ENCODE results near the gene FHAD1.

FHAD1 gene

GRCh38 chr1:15275921-15276683 lies 29.1 kb downstream of the FHAD1 start:
- H3K4me3 ChIP-seq (ENCODE audit: low read depth, low read length), result no peak overlapping the region
- no peak for DNase-seq (ENCODE audit: low read depth)
- TF ChIP-seq, protein P1, sequence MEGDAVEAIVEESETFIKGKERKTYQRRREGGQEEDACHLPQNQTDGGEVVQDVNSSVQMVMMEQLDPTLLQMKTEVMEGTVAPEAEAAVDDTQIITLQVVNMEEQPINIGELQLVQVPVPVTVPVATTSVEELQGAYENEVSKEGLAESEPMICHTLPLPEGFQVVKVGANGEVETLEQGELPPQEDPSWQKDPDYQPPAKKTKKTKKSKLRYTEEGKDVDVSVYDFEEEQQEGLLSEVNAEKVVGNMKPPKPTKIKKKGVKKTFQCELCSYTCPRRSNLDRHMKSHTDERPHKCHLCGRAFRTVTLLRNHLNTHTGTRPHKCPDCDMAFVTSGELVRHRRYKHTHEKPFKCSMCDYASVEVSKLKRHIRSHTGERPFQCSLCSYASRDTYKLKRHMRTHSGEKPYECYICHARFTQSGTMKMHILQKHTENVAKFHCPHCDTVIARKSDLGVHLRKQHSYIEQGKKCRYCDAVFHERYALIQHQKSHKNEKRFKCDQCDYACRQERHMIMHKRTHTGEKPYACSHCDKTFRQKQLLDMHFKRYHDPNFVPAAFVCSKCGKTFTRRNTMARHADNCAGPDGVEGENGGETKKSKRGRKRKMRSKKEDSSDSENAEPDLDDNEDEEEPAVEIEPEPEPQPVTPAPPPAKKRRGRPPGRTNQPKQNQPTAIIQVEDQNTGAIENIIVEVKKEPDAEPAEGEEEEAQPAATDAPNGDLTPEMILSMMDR (IDR thresholded peaks at IDR 0.05; ENCODE audit: low read depth, low read length, missing control alignments), result no peak

- DNase-seq (ENCODE audit: low read depth), result no peak
- TF ChIP-seq, protein P1 (IDR thresholded peaks at IDR 0.05; ENCODE audit: low read depth, low read length, missing control alignments), result no peak
- H3K4me3 ChIP-seq (ENCODE audit: low read depth, low read length), result no peak overlapping the region
Measured at GRCh38 chr1:15276691-15277446, 29.8 kb downstream of the FHAD1 start.

GRCh38 chr1:15277447-15277838 lies 30.4 kb downstream of the FHAD1 start:
- DNase-seq (ENCODE audit: low read depth), result no peak
- H3K4me3 ChIP-seq (ENCODE audit: low read depth, low read length), result no peak overlapping the region
- TF ChIP-seq, protein P1 (IDR thresholded peaks at IDR 0.05; ENCODE audit: low read depth, low read length, missing control alignments), result no peak

- TF ChIP-seq, protein P1 (IDR thresholded peaks at IDR 0.05; ENCODE audit: low read depth, low read length, missing control alignments), result no peak
- no peak for DNase-seq (ENCODE audit: low read depth)
- no peak overlapping the region for H3K4me3 ChIP-seq (ENCODE audit: low read depth, low read length)
Measured at GRCh38 chr1:15277933-15278332, 30.9 kb downstream of the FHAD1 start.

DNA sequence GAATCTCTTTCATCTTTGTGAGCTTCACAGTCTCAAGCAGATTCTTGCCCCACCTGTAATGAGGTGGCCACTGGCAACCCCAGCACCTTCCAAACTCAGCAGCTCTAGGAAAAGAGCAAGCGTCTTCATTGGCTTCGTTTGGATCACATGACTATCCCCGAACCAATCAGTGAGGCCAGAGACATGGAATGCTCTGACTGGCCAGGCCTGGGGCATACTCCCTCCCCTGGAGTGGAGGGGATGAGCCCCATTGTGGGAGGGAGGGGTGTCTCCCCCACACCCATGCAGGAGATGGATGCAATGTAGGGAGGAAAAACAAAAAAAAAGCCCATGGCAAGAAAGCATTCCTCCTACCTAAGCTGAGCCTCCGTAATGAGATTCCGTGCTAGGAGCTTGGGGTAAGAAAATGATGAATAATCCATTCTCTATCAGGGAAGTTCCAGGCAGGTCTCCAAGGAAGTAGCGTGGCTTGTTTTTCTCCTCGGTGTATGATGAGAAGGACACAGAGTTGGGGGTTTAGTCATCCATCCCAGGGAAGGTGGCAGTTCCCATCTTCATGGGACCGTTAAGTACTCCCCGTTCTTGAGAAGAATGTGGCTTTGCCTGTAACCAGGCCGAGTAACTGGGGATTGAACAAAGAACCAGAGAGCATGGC lies 32.7 kb downstream of the FHAD1 start:
- DNase-seq (ENCODE audit: low read depth), result no peak
- H3K4me3 ChIP-seq (ENCODE audit: low read depth, low read length), result no peak overlapping the region
- TF ChIP-seq, protein P1 (IDR thresholded peaks at IDR 0.05; ENCODE audit: low read depth, low read length, missing control alignments), result no peak

DNA sequence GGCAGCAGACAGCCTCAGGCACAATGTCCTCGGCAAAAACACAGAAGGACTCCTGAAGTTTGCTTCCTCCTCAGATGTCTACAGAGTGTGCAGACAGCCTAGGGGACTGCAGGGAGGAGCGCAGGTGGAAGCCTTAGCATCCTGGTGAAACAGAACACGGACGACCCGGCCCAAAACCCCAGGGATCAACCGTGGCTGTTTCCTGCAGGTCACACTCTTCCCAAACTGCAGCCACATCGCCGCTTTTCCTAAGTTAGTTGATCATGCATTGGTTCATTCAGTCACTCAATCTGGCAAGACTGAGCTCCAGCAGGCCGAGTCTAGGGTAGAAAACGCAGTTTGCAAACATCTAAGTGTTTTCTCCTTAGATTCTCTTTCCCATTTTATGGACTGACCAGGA lies 33.4 kb downstream of the FHAD1 start:
- DNase-seq (ENCODE audit: low read depth), result no peak
- TF ChIP-seq, protein P1 (IDR thresholded peaks at IDR 0.05; ENCODE audit: low read depth, low read length, missing control alignments), result no peak
- no peak overlapping the region for H3K4me3 ChIP-seq (ENCODE audit: low read depth, low read length)

Measured in GM12864 (cell line).